Suprapubic skin (tissue), 4 donors: Measurements from ENCODE around the gene CASP4.

Source experiments
- EP300 ChIP-seq: sonication (generic); formaldehyde crosslinking; IDR thresholded peaks from one replicate; pipeline ENCODE4 v1.6.1; 2017; ENCODE audit warnings: antibody characterized with exemption
- POLR2A ChIP-seq, 2 donors: fragments of 450-650 bp; IDR thresholded peaks; one replicate each; pipeline ENCODE4 v1.6.1; 2017; ENCODE audit warnings: antibody characterized with exemption in 2 of 2, mild to moderate bottlenecking in 2 of 2, moderate library complexity in 2 of 2
- POLR2AphosphoS5 ChIP-seq, 3 donors: sonication (generic); formaldehyde crosslinking; IDR thresholded peaks; one replicate each; pipeline ENCODE4 v1.6.1; 2017; ENCODE audit warnings: antibody characterized with exemption in 3 of 3
- TF ChIP-seq, protein P1 (sequence below), 2 donors: fragments of 200-600 bp in 1 of 2; fragments of 450-650 bp in 1 of 2; sonication (generic) in 1 of 2; IDR thresholded peaks; one replicate each; pipeline ENCODE4 v1.5.1; 2016 to 2019; ENCODE audit warnings: antibody characterized with exemption in 2 of 2, mild to moderate bottlenecking in 1 of 2, moderate library complexity in 1 of 2

DNA sequence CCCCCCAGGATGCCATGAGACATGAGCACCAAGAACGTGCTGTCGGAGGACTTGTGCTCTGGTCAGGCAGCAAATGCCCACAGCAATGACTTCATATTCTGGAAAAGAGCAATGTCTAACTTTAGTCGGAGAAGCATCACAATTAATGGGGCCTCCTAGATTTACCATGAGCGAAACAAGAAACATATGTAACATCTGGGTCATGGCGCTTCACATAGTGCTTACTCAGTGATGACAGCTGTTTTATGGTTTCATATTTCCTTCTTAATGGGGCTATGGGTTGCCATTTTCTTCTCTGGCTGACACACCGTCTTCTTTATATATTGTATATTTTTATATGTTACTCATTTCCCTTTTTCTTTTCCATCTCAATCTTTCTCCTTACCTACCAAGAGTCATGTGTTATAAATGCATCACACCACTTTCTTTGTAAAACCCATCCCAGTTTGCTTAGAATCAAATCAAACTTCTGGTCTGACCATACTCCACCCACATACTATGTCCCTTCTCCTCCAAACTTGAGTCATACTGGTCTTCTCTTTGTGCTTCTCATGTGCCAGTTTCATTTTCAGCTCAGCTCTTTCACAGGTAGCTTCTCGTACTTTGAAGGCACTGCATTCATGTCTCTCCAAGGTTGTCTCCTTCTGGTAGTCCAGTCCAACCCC lies 60.7 kb downstream of the CASP4 start:
- TF ChIP-seq POLR2AphosphoS5 (IDR thresholded peaks at IDR 0.05) (no peak), EP300 (no peak), POLR2A (IDR thresholded peaks at IDR 0.05) (no peak)
- TF ChIP-seq, protein P1, sequence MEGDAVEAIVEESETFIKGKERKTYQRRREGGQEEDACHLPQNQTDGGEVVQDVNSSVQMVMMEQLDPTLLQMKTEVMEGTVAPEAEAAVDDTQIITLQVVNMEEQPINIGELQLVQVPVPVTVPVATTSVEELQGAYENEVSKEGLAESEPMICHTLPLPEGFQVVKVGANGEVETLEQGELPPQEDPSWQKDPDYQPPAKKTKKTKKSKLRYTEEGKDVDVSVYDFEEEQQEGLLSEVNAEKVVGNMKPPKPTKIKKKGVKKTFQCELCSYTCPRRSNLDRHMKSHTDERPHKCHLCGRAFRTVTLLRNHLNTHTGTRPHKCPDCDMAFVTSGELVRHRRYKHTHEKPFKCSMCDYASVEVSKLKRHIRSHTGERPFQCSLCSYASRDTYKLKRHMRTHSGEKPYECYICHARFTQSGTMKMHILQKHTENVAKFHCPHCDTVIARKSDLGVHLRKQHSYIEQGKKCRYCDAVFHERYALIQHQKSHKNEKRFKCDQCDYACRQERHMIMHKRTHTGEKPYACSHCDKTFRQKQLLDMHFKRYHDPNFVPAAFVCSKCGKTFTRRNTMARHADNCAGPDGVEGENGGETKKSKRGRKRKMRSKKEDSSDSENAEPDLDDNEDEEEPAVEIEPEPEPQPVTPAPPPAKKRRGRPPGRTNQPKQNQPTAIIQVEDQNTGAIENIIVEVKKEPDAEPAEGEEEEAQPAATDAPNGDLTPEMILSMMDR (IDR thresholded peaks at IDR 0.05): no peak
